GM21367 (cell line): ENCODE results near the gene SHROOM3.
"Not testable (repeated sequence)": the region's sequence is repeated elsewhere in the genome, so short reads cannot be mapped to it uniquely, and the experiment has no call there.

Experiments used
- ATAC-seq: cut with Tn5 transposase; IDR thresholded peaks from one replicate; pipeline ENCODE4 v1.9.1; 2021; ENCODE audit not compliant: unreplicated experiment

Gene SHROOM3

DNA sequence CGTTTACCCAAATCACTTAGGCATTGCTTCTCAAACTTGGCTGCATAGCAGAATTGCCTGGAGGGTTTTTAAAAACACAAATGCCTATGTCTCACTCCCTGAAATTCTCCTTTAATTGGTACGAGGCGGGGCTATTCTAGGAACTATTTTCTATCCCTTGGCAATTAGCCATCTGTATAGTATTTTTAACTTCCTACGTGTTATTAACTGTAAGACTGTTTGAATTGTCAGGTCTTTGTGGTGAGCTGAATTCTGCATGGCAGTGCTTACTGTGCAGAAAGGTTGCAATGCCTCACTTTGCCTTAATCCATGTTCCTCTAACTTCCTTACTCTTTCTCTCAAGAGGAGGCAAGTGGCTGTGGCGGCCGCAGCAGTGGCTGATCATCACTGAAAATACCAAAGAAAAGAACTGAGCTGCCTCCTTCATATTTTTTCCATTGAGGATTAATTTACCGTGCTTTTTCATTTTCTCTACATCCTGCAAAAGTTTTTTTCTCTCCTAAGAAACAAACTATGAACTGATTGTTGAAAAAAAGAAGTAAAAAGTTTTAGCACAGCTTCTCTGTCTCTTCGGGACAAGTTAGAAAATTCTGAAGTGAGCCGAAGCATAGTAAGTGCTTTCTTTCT lies at the start of gene SHROOM3:
Gene SHROOM3, plus strand, starts transcription at position 329 of the 627 bp plus-strand sequence. CDS start 824 bp downstream, outside the sequence.
- no peak for ATAC-seq

DNA sequence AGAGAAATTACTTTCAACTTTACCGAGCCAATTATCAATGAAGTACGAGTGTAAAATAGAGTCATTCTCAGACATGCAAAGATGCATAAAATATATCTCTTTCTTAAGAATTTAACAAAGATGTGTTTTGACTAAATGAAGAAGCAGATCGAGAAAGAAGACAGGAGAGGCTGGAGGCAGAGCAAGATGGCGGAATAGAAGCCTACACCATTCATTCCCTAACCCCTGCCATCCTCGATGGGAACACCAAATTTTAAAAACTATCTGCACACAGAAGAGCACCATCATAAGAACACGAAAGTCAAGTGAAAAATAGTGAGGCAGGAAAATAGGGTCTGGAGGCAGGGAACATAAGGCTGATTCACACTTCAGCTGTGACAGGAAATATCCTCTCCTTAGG lies 49.1 kb upstream of the SHROOM3 start:
- no peak for ATAC-seq

DNA sequence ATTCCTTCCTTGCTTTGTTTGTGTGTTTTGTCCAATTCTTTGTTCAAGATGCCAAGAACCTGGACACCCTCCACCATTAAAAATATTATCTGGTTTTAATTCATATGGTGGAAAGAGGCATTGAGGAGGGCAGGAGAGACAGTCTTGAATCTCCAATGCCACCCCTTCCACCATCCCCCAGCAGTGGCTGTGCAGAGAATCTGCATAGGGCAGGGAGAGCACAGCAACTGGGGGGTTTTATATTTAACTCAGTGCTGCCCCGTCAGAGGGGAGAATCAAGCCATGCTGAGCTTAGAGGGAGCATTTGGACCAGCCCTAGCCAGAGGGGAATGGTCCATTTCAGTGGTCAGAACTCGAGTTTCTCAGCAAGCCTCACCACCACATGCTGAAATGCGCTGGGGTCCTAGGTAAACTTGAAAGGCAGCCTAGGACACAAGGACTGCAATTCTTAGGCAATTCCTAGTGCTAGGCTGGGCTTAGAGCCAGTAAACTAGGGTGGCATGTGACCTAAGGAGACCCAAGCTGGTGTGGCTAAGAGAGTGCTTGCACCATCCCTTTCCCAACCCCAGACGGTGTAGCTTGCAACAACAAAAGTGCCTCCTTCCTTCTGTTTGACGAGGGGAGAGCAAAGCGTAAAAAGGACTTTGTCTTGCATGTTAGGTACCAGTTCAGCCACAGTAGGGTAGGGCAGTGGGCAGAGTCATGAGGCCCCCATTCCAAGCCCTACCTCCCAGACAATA lies 48.3 kb upstream of the SHROOM3 start:
- no peak for ATAC-seq

DNA sequence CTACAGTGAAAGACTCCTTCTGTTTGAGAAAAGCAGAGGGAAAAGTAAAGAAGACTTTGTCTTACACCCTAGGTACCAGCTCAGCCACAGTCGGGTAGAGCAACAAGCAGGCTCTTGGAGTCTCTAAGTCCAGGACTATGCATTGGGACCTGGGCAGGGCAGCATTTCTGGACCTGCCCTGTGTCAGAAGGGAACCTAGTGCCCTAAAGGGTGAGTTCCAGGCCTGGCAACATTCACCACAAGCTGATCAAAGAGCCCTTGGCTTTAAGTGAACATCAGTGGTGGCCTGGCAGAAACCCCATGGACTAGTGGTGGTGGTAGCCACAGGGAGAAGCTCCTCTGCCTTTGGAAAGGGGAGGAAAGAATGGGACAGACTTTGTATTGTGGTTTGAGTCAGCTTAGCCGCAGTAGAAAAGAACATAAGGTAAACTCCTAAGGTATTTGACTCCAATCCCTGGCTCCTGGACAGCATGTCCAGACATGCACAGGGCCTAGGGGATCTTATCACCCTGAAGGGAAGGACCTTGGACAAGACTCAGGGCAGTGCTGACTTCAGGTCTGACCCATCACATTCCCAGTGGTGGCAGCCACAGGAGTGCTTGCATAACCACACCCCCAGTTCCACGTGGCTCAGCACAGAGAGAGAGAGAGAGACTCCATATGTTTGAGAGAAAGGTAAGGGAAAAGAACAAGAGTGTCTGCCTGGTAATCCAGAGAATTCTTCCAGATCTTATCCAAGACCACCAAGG lies 46.7 kb upstream of the SHROOM3 start:
- ATAC-seq = no peak

DNA sequence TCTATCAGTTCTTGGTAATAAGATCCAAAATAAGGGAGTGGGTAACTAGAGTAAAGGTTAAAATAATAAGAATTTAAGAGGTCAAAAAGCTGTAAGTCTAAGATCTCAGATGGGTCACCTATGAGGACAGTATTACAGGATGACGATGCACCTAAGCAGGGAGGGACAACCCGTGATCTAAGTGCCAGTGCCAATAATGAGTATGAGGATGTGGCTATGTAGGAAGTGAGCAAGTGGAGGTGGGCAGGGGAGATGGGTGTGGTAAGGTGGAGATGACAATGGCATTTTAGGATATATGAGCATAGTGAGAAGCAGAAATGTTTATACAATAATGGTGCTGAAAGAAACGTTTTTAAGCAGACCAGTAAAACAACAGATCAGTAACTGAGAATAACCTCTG lies 33.4 kb upstream of the SHROOM3 start:
- ATAC-seq = no peak

DNA sequence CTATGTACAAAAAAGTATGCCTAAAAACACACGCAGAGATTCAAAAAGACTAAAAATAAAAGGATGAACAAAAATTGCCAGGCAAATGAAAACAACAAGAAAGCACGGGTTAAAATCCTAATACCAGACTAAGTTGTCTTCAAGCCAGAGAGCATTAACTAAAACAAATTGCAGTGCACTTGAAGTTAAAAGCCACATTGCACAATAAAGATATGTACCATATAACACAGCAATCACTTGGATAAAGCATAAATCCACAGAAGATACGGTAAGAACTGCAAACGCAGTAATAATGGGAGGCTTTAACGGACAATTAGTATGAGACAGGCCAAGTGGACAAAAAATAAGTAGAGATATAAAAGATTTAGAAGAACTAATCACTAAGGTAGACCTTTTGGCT lies 28.9 kb upstream of the SHROOM3 start:
- no peak for ATAC-seq

DNA sequence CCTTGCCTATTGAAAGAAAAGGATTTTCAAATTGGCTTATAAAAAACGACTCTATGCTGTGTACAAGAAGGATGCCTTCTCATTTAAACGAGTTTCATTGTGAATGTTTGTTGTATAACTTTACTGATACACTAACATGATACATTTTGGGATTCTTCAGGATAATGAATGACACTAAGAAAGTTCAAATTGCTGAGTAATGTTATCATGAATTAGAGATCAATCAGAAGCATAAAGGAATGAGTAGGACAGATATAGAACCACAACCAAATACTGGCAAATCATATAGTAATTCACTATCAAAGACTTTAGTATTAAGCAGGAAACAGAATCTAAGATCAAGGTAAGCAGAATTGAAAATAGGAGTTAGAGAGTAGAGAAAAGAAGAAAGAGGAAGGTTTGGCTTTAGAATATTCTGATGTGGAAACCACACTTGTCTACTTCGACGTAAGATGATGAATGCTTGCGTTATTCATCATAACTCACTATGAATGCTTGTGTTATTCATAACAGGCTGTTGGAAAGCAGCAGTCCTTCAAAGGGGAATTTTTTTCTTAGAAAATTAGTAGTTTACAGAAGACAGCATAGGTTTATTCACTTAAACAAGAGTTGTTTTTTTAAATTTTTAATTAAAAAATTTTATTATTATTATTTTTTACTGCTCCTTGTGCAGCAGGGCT lies 27.4 kb upstream of the SHROOM3 start:
- no peak for ATAC-seq

DNA sequence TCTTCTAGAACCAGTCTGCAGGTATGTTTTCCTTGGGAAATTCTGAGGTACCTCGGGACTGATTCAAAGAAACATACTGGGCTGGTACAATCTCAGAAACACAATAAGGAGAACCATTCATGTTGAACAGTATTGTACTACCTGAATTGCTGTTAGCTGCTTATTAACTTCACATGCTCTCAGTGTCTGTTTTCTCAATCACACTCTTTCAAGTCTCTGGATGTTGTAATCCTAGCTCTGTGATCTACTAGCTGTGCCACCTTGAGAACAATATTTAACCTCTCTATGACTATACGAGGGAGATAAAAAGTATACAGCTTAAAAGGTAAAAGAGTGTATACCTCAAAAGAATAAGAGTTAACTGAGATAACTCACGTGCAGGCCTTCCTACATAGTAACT lies 24.4 kb upstream of the SHROOM3 start:
- ATAC-seq = no peak

DNA sequence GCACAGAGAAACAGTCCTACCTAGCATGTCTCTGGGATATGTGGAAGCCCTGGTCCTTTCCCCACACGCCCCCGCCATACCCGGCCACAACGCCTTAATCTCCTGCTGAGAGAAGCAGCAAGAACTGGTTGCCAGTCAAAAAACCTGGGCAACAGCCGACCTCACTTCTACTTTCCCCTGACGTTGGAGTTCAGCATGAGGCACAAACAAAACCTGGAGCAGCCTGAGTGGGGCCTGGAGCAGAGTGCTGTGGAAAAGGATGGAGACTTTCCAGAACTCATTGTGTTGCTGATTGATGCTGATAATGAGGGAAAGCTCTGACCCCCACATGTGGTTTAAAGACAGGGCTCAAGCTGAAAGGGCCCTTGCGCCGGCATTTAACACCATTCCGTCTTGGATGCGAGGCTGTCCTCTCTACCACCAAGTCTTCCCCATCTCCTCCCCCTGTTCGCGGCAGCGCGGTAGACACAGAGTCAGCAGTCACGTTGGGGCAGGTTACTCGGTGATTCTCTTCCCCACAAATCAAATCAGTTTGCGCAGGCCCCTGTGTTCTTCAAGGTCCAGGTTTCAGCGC lies 14.8 kb upstream of the SHROOM3 start:
- no peak for ATAC-seq

DNA sequence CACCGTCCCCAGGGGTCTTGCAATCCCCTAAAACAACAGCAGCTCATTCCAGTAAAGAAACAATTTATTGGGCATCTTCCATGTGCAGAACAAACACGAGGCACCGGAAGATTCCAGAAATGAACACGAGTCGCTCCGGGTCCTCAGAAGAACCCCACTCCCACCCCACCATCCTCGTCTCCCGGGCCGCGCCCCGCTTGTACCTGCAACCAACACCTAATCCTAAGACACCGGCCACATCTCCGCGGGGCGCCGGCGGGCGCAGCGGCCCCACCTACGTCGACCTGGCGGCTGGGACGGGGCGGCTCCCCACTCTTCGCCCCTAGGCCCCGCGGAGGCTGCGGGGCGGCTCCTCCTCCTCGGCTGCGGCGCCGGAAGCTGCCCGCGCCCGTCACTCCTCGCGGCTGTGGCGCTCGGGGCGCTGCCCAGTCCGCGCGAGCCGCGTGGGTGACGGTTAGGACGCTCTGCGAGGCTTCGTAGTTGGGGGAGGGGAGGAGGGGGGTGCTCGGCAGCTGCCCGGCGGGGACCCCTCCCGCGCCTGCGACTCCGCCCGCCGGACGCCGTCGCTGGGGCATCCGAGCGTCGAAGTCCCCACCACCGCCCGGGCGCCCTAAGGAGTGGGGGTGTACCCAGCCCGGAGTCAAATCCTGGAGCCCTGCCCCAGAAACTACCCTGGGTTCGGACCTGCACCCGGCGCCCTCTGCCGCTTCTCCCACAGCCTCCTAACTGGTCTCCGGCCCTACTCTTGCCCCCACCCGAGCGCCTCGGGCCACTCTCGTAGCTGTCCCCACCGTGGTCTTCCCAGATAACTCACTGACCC lies 14.1 kb upstream of the SHROOM3 start, which contains the start of gene CCDC158:
Gene CCDC158, minus strand, starts transcription at position 380 of the 820 bp plus-strand sequence. CDS start 17,934 bp downstream, outside the sequence.
- ATAC-seq = no peak

DNA sequence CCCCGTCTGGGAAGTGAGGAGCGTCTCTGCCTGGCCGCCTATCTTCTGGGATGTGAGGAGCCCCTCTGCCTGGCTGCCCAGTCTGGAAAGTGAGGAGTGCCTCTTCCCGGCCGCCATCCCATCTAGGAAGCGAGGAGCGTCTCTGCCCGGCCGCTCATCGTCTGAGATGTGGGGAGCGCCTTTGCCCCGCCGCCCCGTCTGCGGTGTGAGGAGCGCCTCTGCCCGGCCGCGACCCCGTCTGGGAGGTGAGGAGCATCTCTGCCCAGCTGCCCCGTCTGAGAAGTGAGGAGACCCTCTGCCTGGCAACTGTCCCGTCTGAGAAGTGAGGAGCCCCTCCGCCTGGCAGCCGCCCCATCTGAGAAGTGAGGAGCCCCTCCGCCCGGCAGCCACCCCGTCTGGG lies 11.9 kb upstream of the SHROOM3 start:
- not testable (repeated sequence) for ATAC-seq

DNA sequence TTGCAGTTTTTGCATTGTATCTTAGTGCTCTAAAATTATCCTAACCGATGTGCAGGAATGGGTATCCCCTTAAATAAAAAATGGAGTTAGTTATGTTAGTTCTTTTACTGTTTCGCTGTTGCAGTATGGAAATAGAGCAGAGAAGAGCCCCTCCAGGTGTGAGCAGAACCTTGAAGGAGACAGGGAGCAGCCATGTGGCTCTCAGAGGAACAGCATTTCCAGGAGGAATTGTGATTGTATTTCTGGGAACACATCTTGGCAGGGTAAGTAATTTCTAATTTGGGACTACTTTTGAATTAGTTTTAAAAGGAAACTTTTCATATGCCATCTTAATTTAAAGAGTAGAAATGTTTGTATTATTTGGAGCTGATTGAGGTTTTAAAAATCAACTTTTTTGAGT lies 8.8 kb upstream of the SHROOM3 start:
- ATAC-seq = no peak

DNA sequence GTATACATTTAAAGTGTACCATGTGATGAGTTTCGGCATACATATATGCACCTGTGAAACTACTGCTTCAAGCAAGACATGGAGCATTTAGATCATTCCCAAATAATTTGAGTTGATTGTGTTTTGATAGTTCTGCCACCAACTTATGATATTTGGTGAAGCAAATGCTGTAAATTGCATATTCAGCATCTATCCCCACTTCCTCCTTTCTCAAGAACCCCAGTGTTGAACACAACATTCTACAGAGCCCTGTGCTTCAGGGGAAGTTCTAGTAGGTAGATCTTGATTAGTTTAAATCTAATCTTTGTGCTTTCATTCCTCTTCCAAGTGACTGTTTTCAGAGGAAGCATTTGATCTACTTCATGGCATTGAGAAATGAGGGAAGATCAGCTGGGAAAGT lies 5.4 kb upstream of the SHROOM3 start:
- no peak for ATAC-seq

DNA sequence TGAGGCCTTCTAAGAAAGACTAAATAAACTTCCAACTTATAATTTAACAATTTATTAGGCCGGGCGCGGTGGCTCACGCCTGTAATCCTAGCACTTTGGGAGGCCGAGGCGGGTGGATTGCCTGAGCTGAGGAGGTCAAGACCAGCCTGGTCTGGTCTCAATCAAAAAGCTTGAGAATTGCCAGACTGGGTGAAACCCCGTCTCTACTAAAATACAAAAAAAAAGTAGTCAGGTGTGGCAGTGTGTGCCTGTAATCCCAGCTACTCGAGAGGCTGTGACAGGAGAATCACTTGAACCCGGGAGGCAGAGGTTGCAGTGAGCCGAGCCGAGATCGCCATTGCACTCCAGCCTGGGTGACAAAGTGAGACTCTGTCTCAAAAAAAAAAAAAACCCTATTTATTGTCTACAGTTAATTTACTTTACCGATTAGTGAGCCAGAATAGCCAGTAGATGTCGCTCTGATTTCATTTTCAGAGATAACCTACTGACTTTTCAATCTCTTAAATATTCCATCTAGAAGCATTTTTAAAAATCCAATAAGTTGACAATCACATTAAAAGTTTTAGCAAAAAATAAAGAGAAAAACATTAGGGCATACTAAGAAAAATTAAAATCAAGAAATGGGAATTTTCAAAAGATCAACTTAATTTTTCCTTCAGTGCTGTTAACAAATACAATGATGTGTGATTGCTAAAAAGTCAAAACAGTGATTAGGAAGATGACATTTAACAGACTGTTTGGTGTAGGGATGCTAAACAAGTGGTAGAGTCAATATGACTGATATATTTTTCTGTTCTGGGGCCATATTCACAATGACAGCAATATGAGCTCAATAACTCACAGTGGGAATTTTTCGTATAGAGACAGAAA lies 4.3 kb upstream of the SHROOM3 start:
- ATAC-seq = no peak

DNA sequence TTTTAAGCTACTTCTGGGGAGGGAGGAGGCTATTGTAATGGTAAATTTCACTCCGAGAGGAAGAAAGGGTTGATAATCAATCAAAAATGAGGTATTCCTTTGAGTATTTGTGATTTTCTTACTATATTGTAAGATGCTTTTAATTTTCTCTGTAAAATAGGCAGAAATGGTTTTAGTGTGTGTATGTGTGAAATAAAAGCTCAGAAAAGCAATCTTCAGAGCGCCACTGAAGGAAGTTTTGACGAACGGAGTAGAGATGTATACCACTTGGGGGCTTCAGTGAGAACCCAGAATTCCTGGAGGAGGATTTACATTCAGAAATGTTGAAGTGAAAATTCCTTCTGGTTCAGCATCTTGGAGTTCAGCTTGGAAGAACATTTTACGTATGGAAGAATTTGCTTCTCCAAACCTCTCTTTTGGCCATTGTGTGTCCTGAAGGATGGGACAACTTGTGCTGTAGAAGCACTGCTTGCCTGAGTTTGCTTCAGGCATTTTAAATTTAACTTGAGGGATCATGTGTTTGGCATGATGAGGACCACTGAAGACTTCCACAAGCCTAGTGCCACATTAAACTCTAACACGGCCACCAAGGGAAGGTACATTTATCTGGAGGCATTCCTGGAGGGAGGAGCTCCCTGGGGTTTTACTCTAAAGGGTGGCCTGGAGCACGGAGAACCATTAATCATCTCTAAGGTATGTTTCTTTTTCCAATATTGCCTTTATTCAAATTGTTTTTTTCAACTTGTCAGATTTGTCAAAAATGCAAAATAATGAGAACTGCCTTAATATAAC lies 695 bp downstream of the SHROOM3 start:
- no peak for ATAC-seq

DNA sequence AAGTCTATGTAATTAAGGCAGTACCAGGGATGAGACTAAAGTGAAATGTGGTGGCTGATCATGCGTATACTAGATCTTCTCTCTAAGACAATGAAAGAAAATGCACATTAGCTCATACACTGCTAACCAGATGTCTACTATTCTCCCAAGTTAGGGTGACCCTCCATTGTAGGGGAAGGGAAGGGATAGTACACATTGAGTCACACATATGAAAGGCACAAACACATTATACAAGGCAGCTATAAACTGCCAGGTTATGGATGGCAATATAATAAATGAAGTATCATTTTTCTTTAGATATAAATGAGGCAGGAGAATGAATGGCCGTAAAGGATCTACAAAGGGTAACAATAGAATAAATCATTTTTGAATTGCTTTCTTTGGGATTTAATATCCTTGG lies 4.5 kb downstream of the SHROOM3 start:
- no peak for ATAC-seq

DNA sequence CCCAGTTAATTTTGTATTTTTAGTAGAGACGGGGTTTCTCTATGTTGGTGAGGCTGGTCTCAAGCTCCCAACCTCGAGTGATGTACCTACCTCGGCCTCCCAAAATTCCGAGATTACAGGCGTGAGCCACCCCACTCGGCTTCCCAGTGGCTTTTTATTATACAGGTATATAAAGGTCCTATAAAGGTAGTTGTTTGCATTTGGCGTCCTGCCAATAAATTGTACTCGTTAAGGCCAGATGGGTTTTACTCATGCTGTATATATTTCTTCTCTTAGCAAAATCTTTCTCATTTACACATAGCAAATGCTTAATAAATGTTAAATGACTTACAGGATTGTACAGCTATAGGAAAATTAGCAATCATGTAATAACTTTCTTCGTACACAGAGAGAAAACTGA lies 6.9 kb downstream of the SHROOM3 start:
- no peak for ATAC-seq

DNA sequence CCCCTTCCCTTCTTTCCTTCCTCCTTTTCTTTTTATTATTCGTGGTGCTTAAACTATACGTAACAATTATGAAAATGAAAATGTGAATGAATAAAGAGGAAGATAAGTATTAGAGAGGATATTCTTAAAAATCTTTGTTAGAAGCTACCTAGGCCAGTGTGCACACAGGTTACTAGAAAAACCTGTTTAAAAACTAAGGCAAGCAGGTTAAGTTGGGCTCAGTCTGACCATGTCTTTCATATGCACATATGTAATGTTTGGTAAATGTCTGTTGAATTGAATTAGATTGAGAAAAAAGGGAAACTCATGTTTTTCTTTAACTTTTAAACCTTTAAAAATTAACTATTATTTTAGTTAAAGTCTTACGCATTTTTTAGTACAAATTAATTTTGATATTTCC lies 7.8 kb downstream of the SHROOM3 start:
- no peak for ATAC-seq
